PC-3 (cell line): ENCODE measurements around the gene RBBP8NL. TPM values are rescaled to one million over a fixed set of nuclear protein-coding genes. Genes with fewer than 3 reads are reported as not detected.

Source experiments
- ATAC-seq: fragments of 200-7000 bp; cut with Tn5 transposase; 2 replicates; pipeline ENCODE4 v1.9.1; 2020; ENCODE audit warnings: mild to moderate bottlenecking, moderate library complexity
- BruUV-seq: library from RNA; stranded (reverse); fragments of 400-500 nt; replicated peaks from 2 replicates; lab custom pipeline; 2021; lab: Mats Ljungman, UMichigan
- CTCF ChIA-PET: fragments of 300-600 bp; sonication (Branson Sonifier 250); formaldehyde crosslinking; loops from one replicate; lab custom pipeline; 2022; ENCODE audit warnings: antibody characterized with exemption; lab: Charles Lee
- POLR2A ChIA-PET: fragments of 300-600 bp; sonication (Branson Sonifier 250); formaldehyde crosslinking; loops from one replicate; lab custom pipeline; 2022; ENCODE audit warnings: antibody characterized with exemption; ENCODE audit not compliant: unreplicated experiment; lab: Charles Lee
- DNase-seq: peaks from one replicate; pipeline ENCODE4 v3.0.0-alpha.2; 2015
- H2AFZ ChIP-seq: fragments of 300-600 bp; sonication (generic); 2 replicates; pipeline ENCODE4 v1.6.0; 2016; ENCODE audit warnings: antibody characterized with exemption, low read length
- H3F3A ChIP-seq: fragments of 300-600 bp; sonication (generic); one replicate; pipeline ENCODE4 v1.6.0; 2017; ENCODE audit warnings: antibody characterized with exemption, low read length, control low read depth, mild to moderate bottlenecking; ENCODE audit not compliant: unreplicated experiment
- H3K27ac ChIP-seq: fragments of 300-600 bp; sonication (generic); 2 replicates; pipeline ENCODE4 v1.5.1; 2016; ENCODE audit warnings: mild to moderate bottlenecking, low read length
- H3K27me3 ChIP-seq: fragments of 300-600 bp; sonication (generic); 2 replicates; pipeline ENCODE4 v1.6.1; 2016; ENCODE audit warnings: low read length, mixed read lengths
- H3K36me3 ChIP-seq: fragments of 300-600 bp; sonication (generic); 2 replicates; pipeline ENCODE4 v1.6.1; 2016; ENCODE audit warnings: low read depth, mixed run types, low read length, mixed read lengths
- H3K4me1 ChIP-seq: fragments of 300-600 bp; sonication (generic); 2 replicates; pipeline ENCODE4 v1.5.1; 2016; ENCODE audit warnings: low read length; ENCODE audit not compliant: insufficient read depth
- H3K4me2 ChIP-seq: fragments of 300-600 bp; sonication (generic); 2 replicates; pipeline ENCODE4 v1.6.0; 2016; ENCODE audit warnings: low read length
- H3K4me3 ChIP-seq: fragments of 300-600 bp; sonication (generic); 2 replicates; pipeline ENCODE4 v1.5.1; 2016; ENCODE audit warnings: mild to moderate bottlenecking, low read length, mixed read lengths
- H3K79me2 ChIP-seq: fragments of 300-600 bp; sonication (generic); 2 replicates; pipeline ENCODE4 v1.6.1; 2017; ENCODE audit warnings: low read length, mixed read lengths
- H3K9ac ChIP-seq: fragments of 300-600 bp; sonication (generic); 2 replicates; pipeline ENCODE4 v1.6.0; 2016; ENCODE audit warnings: mild to moderate bottlenecking, low read length
- H3K9me2 ChIP-seq: fragments of 300-600 bp; sonication (generic); replicated peaks from 2 replicates; pipeline ENCODE4 v1.6.1; 2016; ENCODE audit warnings: mixed run types, low read length, mixed read lengths
- H3K9me3 ChIP-seq: fragments of 300-600 bp; sonication (generic); 2 replicates; pipeline ENCODE4 v1.6.1; 2016; ENCODE audit warnings: low read length, mixed read lengths
- H4K20me1 ChIP-seq: fragments of 300-600 bp; sonication (generic); 2 replicates; pipeline ENCODE4 v1.6.1; 2016; ENCODE audit warnings: low read length, mixed read lengths
- EZH2 ChIP-seq: fragments of 300-600 bp; sonication (generic); IDR thresholded peaks from one replicate; pipeline ENCODE4 v1.6.1; 2017; ENCODE audit warnings: antibody characterized with exemption, mild to moderate bottlenecking, low read length; ENCODE audit not compliant: unreplicated experiment
- EZH2phosphoT487 ChIP-seq: fragments of 300-600 bp; sonication (generic); IDR thresholded peaks from 2 replicates; pipeline ENCODE4 v1.6.1; 2018; ENCODE audit warnings: mild to moderate bottlenecking, antibody characterized with exemption, low read length, borderline replicate concordance
- intact Hi-C: fragments of 100-400 bp; cut with micrococcal nuclease; formaldehyde crosslinking; loops from 2 replicates; pipeline ENCODE4 v1.9.0; 2023
- total RNA-seq: library from RNA; depleted of rRNA; stranded (reverse); fragments of >200 nt; gene quantifications from 2 replicates; pipeline ENCODE4 v1.2.3, GENCODE V29; 2014
- TF ChIP-seq, protein P1 (sequence below): fragments of 300-600 bp; sonication (generic); conservative IDR thresholded peaks from 2 replicates; pipeline ENCODE4 v1.5.1; 2017; ENCODE audit warnings: antibody characterized with exemption, low read depth, mild to moderate bottlenecking, low read length

RBBP8NL gene
- total RNA-seq, 1 experiment from 2014 or later: 9.4 TPM

DNA sequence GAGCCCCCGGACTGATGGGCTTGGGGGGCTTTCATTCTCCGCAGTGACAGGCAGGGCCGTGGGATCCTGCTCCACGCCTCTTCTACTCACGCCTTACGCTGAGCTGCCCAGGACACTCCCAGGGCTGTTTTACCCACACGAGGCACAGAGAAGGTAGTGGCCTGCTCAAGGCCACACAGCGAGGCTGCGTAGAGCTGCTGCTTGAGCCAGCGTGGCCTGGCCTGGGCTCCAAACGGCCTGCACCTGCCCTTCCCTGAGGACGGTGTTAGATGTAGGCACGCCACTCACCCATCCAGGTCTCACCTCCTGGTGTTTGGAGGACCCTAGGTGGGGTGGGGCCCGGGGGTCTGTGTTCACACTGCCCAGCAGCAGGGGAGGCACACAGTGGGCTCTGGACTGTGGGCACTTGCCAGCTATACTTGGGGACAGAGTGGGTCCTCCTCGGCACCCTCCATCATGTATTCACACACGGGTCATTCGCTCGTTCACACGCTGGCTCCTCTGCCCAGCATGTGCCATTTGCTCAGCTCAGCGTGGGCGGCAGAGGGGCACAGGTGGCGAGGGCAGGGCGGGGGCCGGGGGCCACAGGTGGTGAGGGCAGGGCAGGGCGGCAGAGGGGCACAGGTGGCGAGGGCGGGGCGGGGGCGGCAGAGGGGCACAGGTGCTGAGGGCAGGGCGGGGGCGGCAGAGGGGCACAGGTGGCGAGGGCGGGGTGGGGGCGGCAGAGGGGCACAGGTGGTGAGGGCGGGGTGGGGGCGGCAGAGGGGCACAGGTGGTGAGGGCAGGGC, 18.4 kb upstream of the RBBP8NL start:
- no peak for TF ChIP-seq EZH2
- no peak for TF ChIP-seq EZH2phosphoT487
- TF ChIP-seq, protein P1, sequence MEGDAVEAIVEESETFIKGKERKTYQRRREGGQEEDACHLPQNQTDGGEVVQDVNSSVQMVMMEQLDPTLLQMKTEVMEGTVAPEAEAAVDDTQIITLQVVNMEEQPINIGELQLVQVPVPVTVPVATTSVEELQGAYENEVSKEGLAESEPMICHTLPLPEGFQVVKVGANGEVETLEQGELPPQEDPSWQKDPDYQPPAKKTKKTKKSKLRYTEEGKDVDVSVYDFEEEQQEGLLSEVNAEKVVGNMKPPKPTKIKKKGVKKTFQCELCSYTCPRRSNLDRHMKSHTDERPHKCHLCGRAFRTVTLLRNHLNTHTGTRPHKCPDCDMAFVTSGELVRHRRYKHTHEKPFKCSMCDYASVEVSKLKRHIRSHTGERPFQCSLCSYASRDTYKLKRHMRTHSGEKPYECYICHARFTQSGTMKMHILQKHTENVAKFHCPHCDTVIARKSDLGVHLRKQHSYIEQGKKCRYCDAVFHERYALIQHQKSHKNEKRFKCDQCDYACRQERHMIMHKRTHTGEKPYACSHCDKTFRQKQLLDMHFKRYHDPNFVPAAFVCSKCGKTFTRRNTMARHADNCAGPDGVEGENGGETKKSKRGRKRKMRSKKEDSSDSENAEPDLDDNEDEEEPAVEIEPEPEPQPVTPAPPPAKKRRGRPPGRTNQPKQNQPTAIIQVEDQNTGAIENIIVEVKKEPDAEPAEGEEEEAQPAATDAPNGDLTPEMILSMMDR: no peak
- H3K79me2 ChIP-seq: no peaks in the 10 kb centered on the region
- CTCF ChIA-PET: no interaction called here
- intact Hi-C loops: no loop called here
- no peak overlapping the region for H3K27ac ChIP-seq
- H3K4me1 ChIP-seq: no peaks in the 10 kb centered on the region
- no peaks in the 10 kb centered on the region for H3K9me3 ChIP-seq
- H3F3A ChIP-seq: no peaks in the 10 kb centered on the region
- no peak overlapping the region for H3K9ac ChIP-seq
- H3K36me3 ChIP-seq: no peaks in the 10 kb centered on the region
- ATAC-seq (no peak), DNase-seq (no peak)
- H3K27me3 ChIP-seq: no peaks in the 10 kb centered on the region
- no peaks in the 10 kb centered on the region for H4K20me1 ChIP-seq
- no peak overlapping the region for H3K4me3 ChIP-seq
- H3K4me2 ChIP-seq: no peak overlapping the region
- POLR2A ChIA-PET: no interaction called here
- BruUV-seq: no TSS peak
- H3K9me2 ChIP-seq: no peaks in the 10 kb centered on the region
- no peak overlapping the region for H2AFZ ChIP-seq

DNA sequence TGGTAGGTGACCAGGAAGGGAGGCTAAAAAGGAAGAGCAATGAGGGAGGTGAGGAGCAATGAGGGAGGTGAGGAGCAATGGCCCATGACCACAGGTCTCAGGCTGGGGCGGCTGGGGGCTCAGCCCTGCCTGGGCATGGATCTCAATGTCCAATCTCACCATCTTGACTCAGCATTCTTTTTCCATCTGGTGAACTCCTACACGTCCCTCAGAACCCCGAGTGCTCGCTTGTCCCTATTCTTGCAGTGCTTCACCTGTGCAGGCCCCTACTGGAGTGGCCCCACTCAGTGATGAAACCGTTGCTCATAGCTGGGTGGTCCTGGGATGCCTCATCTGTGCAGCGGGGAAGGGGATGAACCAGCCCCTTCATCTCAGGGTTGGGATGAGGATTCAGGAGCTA, 16.9 kb upstream of the RBBP8NL start:
- Histone ChIP-seq H3K9me2 (no peaks in the 10 kb centered on the region), H3K9ac (no peak overlapping the region), H4K20me1 (no peaks in the 10 kb centered on the region), H3K4me3 (no peak overlapping the region), H3F3A (no peaks in the 10 kb centered on the region), H3K36me3 (no peaks in the 10 kb centered on the region), H3K79me2 (no peaks in the 10 kb centered on the region), H3K27ac (no peak overlapping the region), H3K4me1 (no peaks in the 10 kb centered on the region), H2AFZ (no peak overlapping the region), H3K27me3 (peaks cover 5% of the 10 kb centered on the region; the same call in 1 of the 2 replicates), H3K4me2 (no peak overlapping the region), H3K9me3 (no peaks in the 10 kb centered on the region)
- BruUV-seq: no TSS peak
- DNase-seq (no peak), ATAC-seq (no peak)
- no peak for TF ChIP-seq EZH2phosphoT487
- ChIA-PET POLR2A (no interaction called here), CTCF (no interaction called here)
- intact Hi-C loops: no loop called here

DNA sequence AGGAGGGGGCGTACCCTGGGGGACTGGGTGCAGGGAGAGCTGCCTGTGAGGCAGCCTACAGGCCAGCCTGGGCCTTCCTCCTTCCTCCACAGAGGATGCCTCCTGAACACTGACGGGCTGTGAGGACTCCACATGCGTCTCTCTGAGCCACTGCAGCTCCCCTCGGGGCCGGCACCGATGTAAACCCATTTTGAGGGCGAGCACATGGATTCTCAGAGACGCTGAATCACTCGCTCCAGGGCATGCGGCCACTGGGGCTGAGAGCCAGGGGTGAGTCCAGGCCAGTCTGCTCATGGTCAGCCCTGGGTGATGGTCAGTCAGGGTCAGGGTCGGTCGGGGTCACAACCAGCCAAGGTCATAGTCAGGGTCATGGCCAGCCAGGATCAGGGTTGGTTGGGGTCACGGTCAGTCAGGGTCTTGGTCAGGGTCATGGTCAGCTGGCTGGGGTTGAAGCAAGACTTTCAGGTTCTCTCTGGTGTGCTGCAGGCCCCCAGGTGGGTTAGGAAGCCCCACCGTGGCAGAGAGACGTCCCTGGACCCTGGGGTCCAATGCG, 14.7 kb upstream of the RBBP8NL start:
- Histone ChIP-seq H3K27me3 (peaks cover 5% of the 10 kb centered on the region; the same call in 1 of the 2 replicates), H3K79me2 (no peaks in the 10 kb centered on the region), H3K27ac (no peak overlapping the region), H3K9me2 (no peaks in the 10 kb centered on the region), H3K4me2 (no peak overlapping the region), H2AFZ (no peak overlapping the region), H3F3A (no peaks in the 10 kb centered on the region), H4K20me1 (no peaks in the 10 kb centered on the region), H3K9me3 (no peaks in the 10 kb centered on the region), H3K4me1 (no peaks in the 10 kb centered on the region), H3K36me3 (no peaks in the 10 kb centered on the region), H3K4me3 (no peak overlapping the region), H3K9ac (no peak overlapping the region)
- CTCF ChIA-PET: no interaction called here
- no TSS peak for BruUV-seq
- intact Hi-C loops: no loop called here
- TF ChIP-seq, protein P1: no peak
- TF ChIP-seq EZH2phosphoT487 (no peak), EZH2 (no peak)
- POLR2A ChIA-PET: no interaction called here
- DNase-seq: no peak
- ATAC-seq: no peak
